B cell (primary cell): Measurements from ENCODE around the gene ACAN. TPM values are rescaled to one million over a fixed set of nuclear protein-coding genes. Genes with fewer than 3 reads are reported as not detected.

Source experiments
- ATAC-seq: fragments of 200-7000 bp; cut with Tn5 transposase; one replicate; pipeline ENCODE4 v1.10.0; 2021; ENCODE audit warnings: low read depth, mild to moderate bottlenecking, moderate number of reproducible peaks, moderate library complexity
- CTCF ChIA-PET: fragments of 350-600 bp; sonication (Branson Sonifier 250); formaldehyde crosslinking; loops from one replicate; lab custom pipeline; 2021; ENCODE audit warnings: antibody characterized with exemption, inconsistent platforms; lab: Charles Lee
- POLR2A ChIA-PET: fragments of 350-600 bp; sonication (Branson Sonifier 250); formaldehyde crosslinking; loops from one replicate; lab custom pipeline; 2021; ENCODE audit warnings: antibody characterized with exemption; lab: Charles Lee
- DNase-seq: peaks from one replicate; pipeline ENCODE4 v3.0.0; 2013
- H2AFZ ChIP-seq: 2 replicates; pipeline ENCODE4 v1.6.1; 2012; ENCODE audit warnings: mild to moderate bottlenecking, low read depth, low read length; ENCODE audit not compliant: insufficient read depth, poor library complexity, severe bottlenecking
- H3K27ac ChIP-seq, 2 donors: 1 replicate in 1 of 2; 2 replicates in 1 of 2; pipeline ENCODE4 v1.5.1; 2012 to 2013; ENCODE audit warnings: low read length in 2 of 2, mild to moderate bottlenecking in 2 of 2, moderate library complexity in 1 of 2
- H3K27me3 ChIP-seq, 4 experiments: fragments of 200-600 bp in 1 of 4; sonication (generic) in 1 of 4; replicated peaks in 1 of 4; 1 replicate in 2 of 4; 2 replicates in 2 of 4; pipeline versions ENCODE4 v1.6.1 to v1.7.0; 2013 to 2016; ENCODE audit warnings: low read length in 3 of 4, mild to moderate bottlenecking in 2 of 4, mixed read lengths in 1 of 4, moderate library complexity in 1 of 4; ENCODE audit not compliant: insufficient read depth in 4 of 4, control insufficient read depth in 3 of 4; ENCODE audit errors: control extremely low read depth in 1 of 4
- H3K36me3 ChIP-seq, 2 experiments: replicated peaks in 1 of 2; 1 replicate in 1 of 2; 2 replicates in 1 of 2; pipeline versions ENCODE4 v1.6.1 to v1.7.1; 2013; ENCODE audit warnings: low read length in 1 of 2; ENCODE audit not compliant: insufficient read depth in 2 of 2, control insufficient read depth in 1 of 2; ENCODE audit errors: control extremely low read depth in 1 of 2, extremely low read depth in 1 of 2
- H3K4me1 ChIP-seq, 2 donors: fragments of 200-600 bp in 1 of 2; sonication (generic) in 1 of 2; 1 replicate in 1 of 2; 2 replicates in 1 of 2; pipeline versions ENCODE4 v1.5.1 to v1.6.1; 2013 to 2017; ENCODE audit warnings: low read length in 2 of 2; ENCODE audit not compliant: control insufficient read depth in 2 of 2, insufficient read depth in 2 of 2
- H3K4me2 ChIP-seq: replicated peaks from 2 replicates; pipeline ENCODE3; 2012; ENCODE audit warnings: mild to moderate bottlenecking, low read depth, low read length; ENCODE audit not compliant: poor library complexity, severe bottlenecking
- H3K4me3 ChIP-seq, 5 experiments: fragments of 200-600 bp in 1 of 5; sonication (generic) in 1 of 5; 1 replicate in 3 of 5; 2 replicates in 2 of 5; pipeline versions ENCODE4 v1.5.1 to v1.7.0; 2011 to 2016; ENCODE audit warnings: low read length in 4 of 5, mild to moderate bottlenecking in 4 of 5, low read depth in 2 of 5, control low read depth in 1 of 5, moderate library complexity in 1 of 5; ENCODE audit not compliant: insufficient read depth in 1 of 5; ENCODE audit errors: control extremely low read depth in 1 of 5, extremely low read depth in 1 of 5
- H3K79me2 ChIP-seq: fragments of 200-600 bp; sonication (generic); one replicate; pipeline ENCODE4 v1.6.0; 2016; ENCODE audit warnings: low read length; ENCODE audit not compliant: control insufficient read depth, insufficient read depth
- H3K9ac ChIP-seq: fragments of 200-600 bp; sonication (generic); 2 replicates; pipeline ENCODE4 v1.6.1; 2017; ENCODE audit warnings: mild to moderate bottlenecking, low read length, moderate library complexity
- H3K9me3 ChIP-seq, 3 donors: one replicate each; pipeline versions ENCODE4 v1.6.1 to v1.7.1; 2013; ENCODE audit warnings: low read length in 2 of 3; ENCODE audit not compliant: control insufficient read depth in 2 of 3, insufficient read depth in 1 of 3; ENCODE audit errors: control extremely low read depth in 1 of 3
- H4K20me1 ChIP-seq: 2 replicates; pipeline ENCODE4 v1.6.0; 2012; ENCODE audit warnings: mild to moderate bottlenecking, low read length; ENCODE audit not compliant: insufficient read depth, control insufficient read depth, poor library complexity, severe bottlenecking
- H3K27ac Mint-ChIP-seq: one replicate; pipeline ENCODE4 v1.8.0; 2021; ENCODE audit warnings: mixed read lengths
- H3K27me3 Mint-ChIP-seq: one replicate; pipeline ENCODE4 v1.8.0; 2021; ENCODE audit warnings: mixed read lengths
- H3K4me1 Mint-ChIP-seq: one replicate; pipeline ENCODE4 v1.8.0; 2021; ENCODE audit warnings: mixed read lengths
- H3K4me3 Mint-ChIP-seq: one replicate; pipeline ENCODE4 v1.8.0; 2021; ENCODE audit warnings: mixed read lengths
- H3K9me3 Mint-ChIP-seq: one replicate; pipeline ENCODE4 v1.8.0; 2022; ENCODE audit warnings: mixed read lengths; ENCODE audit not compliant: insufficient read depth
- EZH2 ChIP-seq: IDR thresholded peaks from 2 replicates; pipeline ENCODE4 v1.6.1; 2012; ENCODE audit warnings: borderline replicate concordance, low read depth, mild to moderate bottlenecking, moderate library complexity, low read length; ENCODE audit not compliant: insufficient read depth, poor library complexity, severe bottlenecking
- WGBS: methylation state at CpG from one replicate; pipeline ENCODE4 v1.1.5; 2013; ENCODE audit warnings: missing lambda C conversion rate; ENCODE audit not compliant: insufficient coverage; 5-methylcytosine and 5-hydroxymethylcytosine counted together
- intact Hi-C: fragments of 100-400 bp; cut with micrococcal nuclease; formaldehyde crosslinking; loops from one replicate; pipeline ENCODE4 v1.10.0; 2022
- polyA plus RNA-seq: library from polyadenylated mRNA; depleted of rRNA; stranded (reverse); fragments of >200 nt; gene quantifications from 2 replicates; pipeline ENCODE4 v1.2.3, GENCODE V29; 2012
- total RNA-seq, 2 donors: library from RNA; stranded (reverse); fragments of 120-200 nt in 1 of 2; gene quantifications; 1 replicate in 1 of 2; 2 replicates in 1 of 2; pipeline versions ENCODE4 v1.2.3 to v1.2.4, GENCODE V29; 2013 to 2022
- TF ChIP-seq, protein P1 (sequence below): fragments of 200-600 bp; IDR thresholded peaks from one replicate; pipeline ENCODE4 v1.8.0; 2022; ENCODE audit warnings: antibody characterized with exemption, mild to moderate bottlenecking

Gene ACAN
- total and polyA plus RNA-seq, 2 donors (not counting 1 experiment from before 2014, with no cell fraction given): 0.01 TPM; not detected in 1

DNA sequence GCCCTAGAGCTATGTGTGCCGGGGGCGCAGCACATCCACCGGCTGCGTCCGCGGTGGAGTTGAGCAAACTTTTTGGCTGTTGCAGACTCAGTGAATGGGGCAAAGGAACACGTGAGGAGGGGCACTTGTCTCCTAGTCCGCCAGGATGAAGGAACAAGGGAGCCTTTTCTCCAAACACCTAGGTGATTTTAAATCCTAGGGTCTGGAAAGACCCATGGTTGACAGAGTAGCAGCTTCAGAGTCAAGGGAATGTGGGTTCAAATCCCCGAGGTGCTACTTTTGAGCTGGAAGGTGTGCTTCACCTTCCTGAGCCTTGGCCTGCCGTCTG lies 648 bp downstream of the ACAN start:
- Histone ChIP-seq H3K4me1 (peaks cover 10 to 20% of the 10 kb centered on the region in 2 donors), H4K20me1 (no peaks in the 10 kb centered on the region), H3K9me3 (no peaks in the 10 kb centered on the region), H2AFZ (no peak overlapping the region), H3K27me3 (peaks cover 0 to 57% (median 22%) of the 10 kb centered on the region in 4 experiments), H3K79me2 (no peaks in the 10 kb centered on the region), H3K9ac (no peak overlapping the region), H3K27ac (no peak overlapping the region), H3K4me2 (peak overlapping the region; percentile 60), H3K36me3 (no peaks in the 10 kb centered on the region), H3K4me3 (no peak overlapping the region)
- intact Hi-C loops: no loop called here
- no peak for ATAC-seq
- H3K27ac Mint-ChIP-seq: no peak overlapping the region
- DNase-seq: no peak
- CTCF ChIA-PET: no interaction called here
- H3K27me3 Mint-ChIP-seq: peaks cover 64% of the 10 kb centered on the region
- peak overlapping the region; percentile 54 for H3K4me3 Mint-ChIP-seq
- H3K4me1 Mint-ChIP-seq: peaks cover 15% of the 10 kb centered on the region
- 14% methylated on average over 9 of the region's 10 CpGs for WGBS
- no peak for TF ChIP-seq EZH2
- TF ChIP-seq, protein P1, sequence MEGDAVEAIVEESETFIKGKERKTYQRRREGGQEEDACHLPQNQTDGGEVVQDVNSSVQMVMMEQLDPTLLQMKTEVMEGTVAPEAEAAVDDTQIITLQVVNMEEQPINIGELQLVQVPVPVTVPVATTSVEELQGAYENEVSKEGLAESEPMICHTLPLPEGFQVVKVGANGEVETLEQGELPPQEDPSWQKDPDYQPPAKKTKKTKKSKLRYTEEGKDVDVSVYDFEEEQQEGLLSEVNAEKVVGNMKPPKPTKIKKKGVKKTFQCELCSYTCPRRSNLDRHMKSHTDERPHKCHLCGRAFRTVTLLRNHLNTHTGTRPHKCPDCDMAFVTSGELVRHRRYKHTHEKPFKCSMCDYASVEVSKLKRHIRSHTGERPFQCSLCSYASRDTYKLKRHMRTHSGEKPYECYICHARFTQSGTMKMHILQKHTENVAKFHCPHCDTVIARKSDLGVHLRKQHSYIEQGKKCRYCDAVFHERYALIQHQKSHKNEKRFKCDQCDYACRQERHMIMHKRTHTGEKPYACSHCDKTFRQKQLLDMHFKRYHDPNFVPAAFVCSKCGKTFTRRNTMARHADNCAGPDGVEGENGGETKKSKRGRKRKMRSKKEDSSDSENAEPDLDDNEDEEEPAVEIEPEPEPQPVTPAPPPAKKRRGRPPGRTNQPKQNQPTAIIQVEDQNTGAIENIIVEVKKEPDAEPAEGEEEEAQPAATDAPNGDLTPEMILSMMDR: no peak
- POLR2A ChIA-PET: no interaction called here
- no peaks in the 10 kb centered on the region for H3K9me3 Mint-ChIP-seq

GRCh38 chr15:88804257-88804656 lies 1.0 kb downstream of the ACAN start:
- Histone ChIP-seq H3K27me3 (peaks cover 0 to 57% (median 21%) of the 10 kb centered on the region in 4 experiments), H3K4me2 (no peak overlapping the region), H3K9me3 (no peaks in the 10 kb centered on the region), H3K4me3 (no peak overlapping the region), H3K36me3 (no peaks in the 10 kb centered on the region), H3K9ac (no peak overlapping the region), H3K4me1 (peaks cover 10 to 20% of the 10 kb centered on the region in 2 donors), H4K20me1 (no peaks in the 10 kb centered on the region), H3K27ac (no peak overlapping the region), H3K79me2 (no peaks in the 10 kb centered on the region), H2AFZ (no peak overlapping the region)
- POLR2A ChIA-PET: no interaction called here
- ATAC-seq (no peak), DNase-seq (no peak)
- H3K27me3 Mint-ChIP-seq: peaks cover 67% of the 10 kb centered on the region
- no peaks in the 10 kb centered on the region for H3K9me3 Mint-ChIP-seq
- H3K4me3 Mint-ChIP-seq: no peak overlapping the region
- WGBS: 43% methylated on average over 7 of the region's 10 CpGs
- peaks cover 15% of the 10 kb centered on the region for H3K4me1 Mint-ChIP-seq
- no peak overlapping the region for H3K27ac Mint-ChIP-seq
- TF ChIP-seq, protein P1: no peak
- TF ChIP-seq EZH2: no peak
- CTCF ChIA-PET: interaction anchor here (1.2 to 1.4 kb wide), 3 partner anchors 8 to 180 kb away, joined by 3 to 12 read pairs (median 4); partner anchors contain the start of gene ISG20
- intact Hi-C loops: no loop called here
